CD4-positive, alpha-beta memory T cell (primary cell): ENCODE data around the gene ALG9. TPM values are rescaled to one million over a fixed set of nuclear protein-coding genes. Genes with fewer than 3 reads are reported as not detected.
"Not testable (repeated sequence)": the region's sequence is repeated elsewhere in the genome, so short reads cannot be mapped to it uniquely, and the experiment has no call there.

ENCODE experiments used
- CTCF ChIA-PET: fragments of 350-600 bp; sonication (Branson Sonifier 250); formaldehyde crosslinking; loops from one replicate; lab custom pipeline; 2021; ENCODE audit warnings: inconsistent platforms; ENCODE audit not compliant: partially characterized antibody; lab: Charles Lee
- POLR2A ChIA-PET: fragments of 350-600 bp; sonication (Branson Sonifier 250); formaldehyde crosslinking; loops from one replicate; lab custom pipeline; 2021; ENCODE audit not compliant: partially characterized antibody; lab: Charles Lee
- DNase-seq, 5 donors: peaks; one replicate each; pipeline versions ENCODE4 v3.0.0 to v3.0.0-alpha.2; 2020 to 2022; ENCODE audit warnings: mixed read lengths in 1 of 5
- H3K27ac ChIP-seq: one replicate; pipeline ENCODE4 v1.7.0; 2013; ENCODE audit warnings: low read depth, low read length
- H3K27me3 ChIP-seq: 2 replicates; pipeline ENCODE4 v1.7.0; 2013; ENCODE audit warnings: mild to moderate bottlenecking, low read length, moderate library complexity; ENCODE audit not compliant: insufficient read depth
- H3K36me3 ChIP-seq: 2 replicates; pipeline ENCODE4 v1.7.0; 2013; ENCODE audit warnings: mild to moderate bottlenecking, low read length, moderate library complexity; ENCODE audit not compliant: insufficient read depth
- H3K4me1 ChIP-seq: 2 replicates; pipeline ENCODE4 v1.7.0; 2013; ENCODE audit warnings: mild to moderate bottlenecking, low read length, moderate library complexity; ENCODE audit not compliant: insufficient read depth
- H3K4me3 ChIP-seq, 2 donors: one replicate each; pipeline ENCODE4 v1.7.0; 2013; ENCODE audit warnings: low read length in 2 of 2, mild to moderate bottlenecking in 1 of 2
- H3K9me3 ChIP-seq, 2 donors: one replicate each; pipeline ENCODE4 v1.7.0; 2013; ENCODE audit warnings: low read length in 2 of 2, control low read depth in 1 of 2; ENCODE audit not compliant: control insufficient read depth in 1 of 2
- H3K27ac Mint-ChIP-seq, 7 donors: one replicate each; pipeline ENCODE4 v1.8.0; 2020 to 2021; ENCODE audit warnings: mixed read lengths in 7 of 7, mild to moderate bottlenecking in 6 of 7, inconsistent platforms in 3 of 7, moderate library complexity in 3 of 7
- H3K27me3 Mint-ChIP-seq, 2 donors: one replicate each; pipeline ENCODE4 v1.8.0; 2020 to 2021; ENCODE audit warnings: mixed read lengths in 2 of 2
- H3K36me3 Mint-ChIP-seq, 2 donors: one replicate each; pipeline ENCODE4 v1.8.0; 2020 to 2021; ENCODE audit warnings: mixed read lengths in 2 of 2, inconsistent platforms in 1 of 2, mild to moderate bottlenecking in 1 of 2
- H3K4me1 Mint-ChIP-seq, 4 donors: one replicate each; pipeline ENCODE4 v1.8.0; 2020 to 2021; ENCODE audit warnings: mixed read lengths in 4 of 4, mild to moderate bottlenecking in 1 of 4
- H3K4me3 Mint-ChIP-seq, 8 donors: one replicate each; pipeline ENCODE4 v1.8.0; 2020 to 2021; ENCODE audit warnings: mixed read lengths in 8 of 8, mild to moderate bottlenecking in 7 of 8, moderate library complexity in 6 of 8, inconsistent platforms in 3 of 8
- H3K9me3 Mint-ChIP-seq, 8 donors: one replicate each; pipeline ENCODE4 v1.8.0; 2020 to 2021; ENCODE audit warnings: mixed read lengths in 8 of 8, mild to moderate bottlenecking in 5 of 8, inconsistent platforms in 3 of 8, moderate library complexity in 1 of 8
- intact Hi-C: fragments of 100-400 bp; cut with micrococcal nuclease; formaldehyde crosslinking; loops from one replicate; pipeline ENCODE4 v1.15.1; 2023
- polyA plus RNA-seq, 2 donors: library from polyadenylated mRNA; unstranded; fragments of 300-500 nt; fragmentation: Illumina TruSeq; gene quantifications; one replicate each; pipeline ENCODE4 v1.2.3, GENCODE V29; 2021
- total RNA-seq, 2 experiments: library from RNA; stranded (reverse); gene quantifications; one replicate each; pipeline ENCODE4 v1.2.3, GENCODE V29; 2021

Gene ALG9
- total and polyA plus RNA-seq, 4 experiments from 2014 or later, result 8.6 to 28.3 (median 21.2) TPM

GRCh38 chr11:111771205-111771604 is 100.2 kb downstream of the ALG9 start:
- H3K36me3 Mint-ChIP-seq, H3K9me3 Mint-ChIP-seq, H3K27me3 Mint-ChIP-seq, DNase-seq, H3K27me3 ChIP-seq, H3K27ac ChIP-seq, H3K9me3 ChIP-seq, H3K36me3 ChIP-seq, POLR2A ChIA-PET, H3K27ac Mint-ChIP-seq, H3K4me3 Mint-ChIP-seq, H3K4me3 ChIP-seq, intact Hi-C loops, H3K4me1 ChIP-seq: not testable (repeated sequence)
- H3K4me1 Mint-ChIP-seq, result peaks cover 4 to 11% (median 6%) of the 10 kb centered on the region in 4 donors
- CTCF ChIA-PET, result interaction anchor here (1.0 to 1.6 kb wide), 2 partner anchors 30 to 167 kb away, joined by 3 to 5 read pairs; no protein-coding TSS in a partner anchor

DNA sequence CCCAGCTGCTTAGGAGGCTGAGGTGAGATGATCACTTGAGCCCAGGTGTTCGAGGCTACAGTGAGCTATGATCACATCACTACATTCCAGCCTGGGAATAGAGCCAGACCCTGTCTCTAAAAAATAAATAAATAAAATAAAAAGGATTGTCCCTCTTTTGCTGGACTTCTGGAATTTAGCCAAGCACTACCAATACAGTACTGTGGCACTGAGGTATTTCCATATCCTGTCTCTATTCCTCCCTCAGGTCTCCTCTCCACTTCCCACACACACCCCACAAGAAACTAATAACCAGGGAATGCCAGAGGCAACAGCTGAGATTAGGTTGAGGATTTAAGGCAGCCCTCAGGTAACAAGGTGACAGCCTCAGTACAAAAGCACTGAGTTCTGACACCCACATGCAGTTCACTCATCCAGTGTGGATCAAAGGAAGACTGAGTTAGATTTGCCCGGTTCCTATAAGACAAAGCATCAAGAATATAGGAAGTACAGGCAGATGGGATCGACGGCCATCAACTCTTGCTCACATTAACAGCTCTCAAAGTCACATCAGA is 100.7 kb downstream of the ALG9 start:
- peak overlapping the region in 1 of 8 donors; percentile 68 for H3K4me3 Mint-ChIP-seq
- peaks cover 0 to 6% of the 10 kb centered on the region in 2 donors for H3K36me3 Mint-ChIP-seq
- no peaks in the 10 kb centered on the region for H3K9me3 Mint-ChIP-seq
- Histone ChIP-seq H3K36me3 (no peaks in the 10 kb centered on the region), H3K9me3 (no peaks in the 10 kb centered on the region), H3K4me3 (no peak overlapping the region), H3K4me1 (peaks cover 7% of the 10 kb centered on the region), H3K27ac (no peak overlapping the region), H3K27me3 (no peaks in the 10 kb centered on the region)
- H3K27me3 Mint-ChIP-seq, result peaks cover 0 to 2% of the 10 kb centered on the region in 2 donors
- ChIA-PET CTCF (interaction anchor here (1.0 to 1.6 kb wide), 4 partner anchors 30 to 187 kb away, joined by 3 to 5 read pairs (median 4); no protein-coding TSS in a partner anchor), POLR2A (no interaction called here)
- intact Hi-C loops, result no loop called here
- peaks cover 4 to 16% (median 6%) of the 10 kb centered on the region in 4 donors for H3K4me1 Mint-ChIP-seq
- peak overlapping the region in 1 of 7 donors; percentile 37 for H3K27ac Mint-ChIP-seq
- no peak for DNase-seq

DNA sequence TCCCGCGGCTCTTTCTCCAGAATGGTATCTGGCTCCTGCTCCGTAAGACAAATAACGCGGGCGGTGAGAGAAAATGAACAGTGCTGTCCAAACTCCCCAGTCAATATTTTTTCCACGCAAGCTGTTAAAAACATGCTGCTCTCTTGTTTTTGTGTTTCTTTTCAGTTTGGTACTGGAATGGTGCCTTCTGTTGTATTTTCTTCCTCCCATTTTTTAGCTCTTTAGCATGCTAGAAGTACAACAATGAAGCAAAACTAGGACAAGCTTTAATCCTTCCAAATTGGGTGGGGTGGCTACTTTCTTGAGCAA is 104.6 kb downstream of the ALG9 start:
- Mint-ChIP-seq H3K27ac (peak overlapping the region; percentile 65 to 100 (median 99)), H3K4me3 (peak overlapping the region; percentile 93 to 100 (median 100)), H3K36me3 (peaks cover 14 to 38% of the 10 kb centered on the region in 2 donors), H3K27me3 (peaks cover 0 to 2% of the 10 kb centered on the region in 2 donors), H3K4me1 (peaks cover 28 to 48% (median 36%) of the 10 kb centered on the region in 4 donors), H3K9me3 (no peaks in the 10 kb centered on the region)
- Histone ChIP-seq H3K9me3 (no peaks in the 10 kb centered on the region), H3K36me3 (no peaks in the 10 kb centered on the region), H3K27ac (peak overlapping the region; percentile 84), H3K27me3 (no peaks in the 10 kb centered on the region), H3K4me1 (peaks cover 24% of the 10 kb centered on the region), H3K4me3 (peak overlapping the region; percentile 64 to 92)
- ChIA-PET CTCF (interaction anchor here (1.0 to 8.8 kb wide), 8 partner anchors 10 to 270 kb away, joined by 3 to 103 read pairs (median 6); partner anchors contain the start of gene SIK2), POLR2A (interaction anchor here (0.6 to 2.3 kb wide), 9 partner anchors 8 to 180 kb away, joined by 3 to 16 read pairs (median 5); partner anchors contain the start of genes ALG9 and SIK2)
- DNase-seq, result no peak
- intact Hi-C loops, result loop anchor here (1.0 to 5.0 kb wide), 2 partner anchors 106 to 164 kb away; partner anchors contain the start of genes ALG9 and SIK2

GRCh38 chr11:111765984-111766833 is 105.2 kb downstream of the ALG9 start, which contains the start of gene PPP2R1B:
Gene PPP2R1B, minus strand, starts transcription at chr11:111766389. Its CDS starts 28 bp downstream, at chr11:111766361.
- Histone ChIP-seq H3K36me3 (peaks cover 3% of the 10 kb centered on the region), H3K27me3 (no peaks in the 10 kb centered on the region), H3K9me3 (no peaks in the 10 kb centered on the region), H3K27ac (peak within 1 kb of the TSS; percentile 84), H3K4me1 (peaks cover 24% of the 10 kb centered on the region), H3K4me3 (peak within 1 kb of the TSS; percentile 64 to 92)
- intact Hi-C loops, result loop anchor here (1.0 to 5.0 kb wide), 3 partner anchors 106 to 164 kb away; partner anchors contain the start of genes ALG9 and SIK2
- peak; percentile 71 to 78 (median 75) for DNase-seq
- Mint-ChIP-seq H3K4me3 (peak within 1 kb of the TSS; percentile 93 to 100 (median 100)), H3K27ac (peak within 1 kb of the TSS; percentile 65 to 100 (median 99)), H3K27me3 (peaks cover 0 to 2% of the 10 kb centered on the region in 2 donors), H3K36me3 (peaks cover 14 to 40% of the 10 kb centered on the region in 2 donors), H3K4me1 (peaks cover 29 to 50% (median 36%) of the 10 kb centered on the region in 4 donors), H3K9me3 (no peaks in the 10 kb centered on the region)
- ChIA-PET POLR2A (interaction anchor here (0.6 to 2.3 kb wide), 10 partner anchors 9 to 180 kb away, joined by 3 to 16 read pairs (median 5); partner anchors contain the start of genes ALG9 and SIK2), CTCF (interaction anchor here (1.0 to 8.8 kb wide), 9 partner anchors 10 to 270 kb away, joined by 3 to 103 read pairs (median 5); partner anchors contain the start of gene SIK2)

DNA sequence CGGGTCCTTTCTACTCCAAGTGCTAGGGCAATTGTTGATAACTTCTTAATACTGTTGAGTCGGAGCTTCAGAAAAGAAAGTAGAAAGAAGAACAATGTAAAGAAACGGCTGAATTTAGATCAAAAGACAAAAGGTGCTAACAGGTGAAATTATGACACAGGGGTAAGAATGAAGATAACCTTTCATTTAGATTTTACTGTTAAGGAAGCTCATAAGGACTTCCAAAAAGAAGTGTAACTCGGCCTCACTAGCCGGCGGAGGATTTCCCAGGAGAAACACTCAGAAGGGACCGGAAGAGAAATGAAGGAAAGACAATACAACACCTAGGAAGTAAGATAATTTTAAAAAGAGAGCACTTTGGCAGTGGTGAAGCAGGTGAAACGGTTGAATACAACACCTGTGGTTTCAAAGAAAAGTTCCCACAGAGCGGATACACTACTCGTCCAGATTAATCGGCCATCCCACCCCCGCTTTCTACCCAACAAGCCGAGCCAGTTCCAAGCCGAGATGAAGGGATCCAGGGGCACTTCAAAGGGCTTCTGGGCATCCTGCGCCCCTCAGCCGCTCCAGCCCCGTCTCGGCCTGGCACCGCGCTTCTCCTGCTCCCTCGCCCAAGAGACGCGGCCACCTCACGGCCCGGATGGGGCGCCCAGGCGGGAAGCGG is 105.9 kb downstream of the ALG9 start:
- CTCF ChIA-PET, result interaction anchor here (1.2 to 8.8 kb wide), 7 partner anchors 10 to 179 kb away, joined by 3 to 103 read pairs (median 8); partner anchors contain the start of gene SIK2
- Histone ChIP-seq H3K36me3 (peaks cover 11% of the 10 kb centered on the region), H3K27me3 (no peaks in the 10 kb centered on the region), H3K4me3 (peak overlapping the region; percentile 60 to 92), H3K4me1 (peaks cover 24% of the 10 kb centered on the region), H3K9me3 (no peaks in the 10 kb centered on the region), H3K27ac (peak overlapping the region; percentile 84)
- POLR2A ChIA-PET, result interaction anchor here (0.8 to 2.7 kb wide), 7 partner anchors 11 to 162 kb away, joined by 3 to 16 read pairs (median 6); partner anchors contain the start of genes ALG9 and SIK2
- H3K27ac Mint-ChIP-seq, result peak overlapping the region; percentile 65 to 100 (median 99)
- H3K36me3 Mint-ChIP-seq, result peaks cover 18 to 48% of the 10 kb centered on the region in 2 donors
- H3K4me1 Mint-ChIP-seq, result peaks cover 30 to 55% (median 36%) of the 10 kb centered on the region in 4 donors
- H3K27me3 Mint-ChIP-seq, result no peaks in the 10 kb centered on the region
- peak overlapping the region; percentile 93 to 100 (median 100) for H3K4me3 Mint-ChIP-seq
- DNase-seq, result peak in 2 of 5 donors; percentile 4 to 10
- H3K9me3 Mint-ChIP-seq, result no peaks in the 10 kb centered on the region
- intact Hi-C loops, result loop anchor here (2.0 to 5.0 kb wide), 2 partner anchors 107 to 161 kb away; partner anchors contain the start of gene ALG9

- CTCF ChIA-PET, result interaction anchor here (0.6 to 8.8 kb wide), 8 partner anchors 9 to 196 kb away, joined by 3 to 103 read pairs (median 4); partner anchors contain the start of gene SIK2
- POLR2A ChIA-PET, result interaction anchor here (0.8 to 2.7 kb wide), 2 partner anchors 160 to 162 kb away, joined by 3 to 9 read pairs; partner anchors contain the start of gene SIK2
- intact Hi-C loops, result loop anchor here (2.0 to 5.0 kb wide), 2 partner anchors 108 to 162 kb away; partner anchors contain the start of gene ALG9
These were observed 106.8 kb downstream of the ALG9 start for GRCh38 chr11:111764621-111765020.

More at GRCh38 chr11:111764621-111765020, 106.8 kb downstream of the ALG9 start:
- Histone ChIP-seq H3K9me3 (no peaks in the 10 kb centered on the region), H3K4me3 (peak overlapping the region; percentile 60 to 92), H3K27ac (peak overlapping the region; percentile 84), H3K36me3 (peaks cover 17% of the 10 kb centered on the region), H3K4me1 (peaks cover 24% of the 10 kb centered on the region), H3K27me3 (no peaks in the 10 kb centered on the region)
- peak overlapping the region in 4 of 7 donors; percentile 65 to 99 (median 94) for H3K27ac Mint-ChIP-seq
- H3K27me3 Mint-ChIP-seq, result no peaks in the 10 kb centered on the region
- no peak for DNase-seq
- H3K4me3 Mint-ChIP-seq, result peak overlapping the region in 7 of 8 donors; percentile 93 to 100 (median 99)
- H3K9me3 Mint-ChIP-seq, result no peaks in the 10 kb centered on the region
- peaks cover 30 to 55% (median 36%) of the 10 kb centered on the region in 4 donors for H3K4me1 Mint-ChIP-seq
- H3K36me3 Mint-ChIP-seq, result peaks cover 25 to 54% of the 10 kb centered on the region in 2 donors
